HT-29 (cell line): Measurements from ENCODE around the gene CADM2. TPM values are rescaled to one million over a fixed set of nuclear protein-coding genes. Genes with fewer than 3 reads are reported as not detected.
A peak's percentile ranks its signal among the peaks of the same experiment; 100 is the strongest.
"Not testable (repeated sequence)": the region's sequence is repeated elsewhere in the genome, so short reads cannot be mapped to it uniquely, and the experiment has no call there.

Experiments used
- DNase-seq: peaks from one replicate; pipeline ENCODE4 v3.0.0-alpha.2; 2015; ENCODE audit warnings: low spot score
- total RNA-seq: library from RNA; depleted of rRNA; stranded (reverse); fragments of >200 nt; shearing (Covaris generic); gene quantifications from 2 replicates; pipeline ENCODE4 v1.2.3, GENCODE V29; 2014; rRNA removed

CADM2 gene
- total RNA-seq, result not detected in 2 replicates

GRCh38 chr3:84958495-84959469, at the start of gene CADM2:
Gene CADM2, plus strand, starts transcription at chr3:84958989.
- no peak for DNase-seq

- DNase-seq, result not testable (repeated sequence)
These were observed 40.2 kb upstream of the CADM2 start for GRCh38 chr3:84918592-84918991.

GRCh38 chr3:84922682-84923081, 36.1 kb upstream of the CADM2 start:
- no peak for DNase-seq

- no peak for DNase-seq
These were observed 33.2 kb upstream of the CADM2 start for GRCh38 chr3:84925571-84925970.

- DNase-seq, result no peak
These were observed 15.4 kb upstream of the CADM2 start for GRCh38 chr3:84943379-84943778.

- no peak for DNase-seq
These were observed 12.5 kb upstream of the CADM2 start for GRCh38 chr3:84946240-84946639.

- no peak for DNase-seq
These were observed 882 bp downstream of the CADM2 start for GRCh38 chr3:84959470-84960271.

- no peak for DNase-seq
These were observed 1.8 kb downstream of the CADM2 start for GRCh38 chr3:84960581-84960980.

- DNase-seq, result no peak
These were observed 2.2 kb downstream of the CADM2 start for GRCh38 chr3:84961011-84961410.

GRCh38 chr3:84961521-84962255, 2.9 kb downstream of the CADM2 start:
- no peak for DNase-seq

- DNase-seq, result no peak
These were observed 3.6 kb downstream of the CADM2 start for GRCh38 chr3:84962415-84962814.

- DNase-seq, result no peak
These were observed 4.3 kb downstream of the CADM2 start for GRCh38 chr3:84963137-84963536.

- DNase-seq, result peak; percentile 2
These were observed 6.4 kb downstream of the CADM2 start for GRCh38 chr3:84965141-84965540.

- DNase-seq, result no peak
These were observed 9.2 kb downstream of the CADM2 start for GRCh38 chr3:84967767-84968581.

- no peak for DNase-seq
These were observed 10.0 kb downstream of the CADM2 start for GRCh38 chr3:84968701-84969235.

- DNase-seq, result no peak
These were observed 15.6 kb downstream of the CADM2 start for GRCh38 chr3:84974347-84974746.

GRCh38 chr3:84977021-84977420, 18.2 kb downstream of the CADM2 start:
- DNase-seq, result no peak

GRCh38 chr3:84978843-84979242, 20.1 kb downstream of the CADM2 start:
- no peak for DNase-seq

GRCh38 chr3:84980011-84980410, 21.2 kb downstream of the CADM2 start:
- DNase-seq, result no peak

GRCh38 chr3:84980456-84980855, 21.7 kb downstream of the CADM2 start:
- no peak for DNase-seq

GRCh38 chr3:84983490-84983889, 24.7 kb downstream of the CADM2 start:
- DNase-seq, result no peak
